IMR-90 (cell line): Measurements from ENCODE around the gene ZACN. TPM values are rescaled to one million over a fixed set of nuclear protein-coding genes. Genes with fewer than 3 reads are reported as not detected.

Source experiments
- ATAC-seq: fragments of 200-7000 bp; cut with Tn5 transposase; 2 replicates; pipeline ENCODE4 v1.9.1; 2020; ENCODE audit warnings: low read depth, mild to moderate bottlenecking, moderate library complexity
- BruUV-seq: library from RNA; stranded (reverse); fragments of 400-500 nt; replicated peaks from 2 replicates; lab custom pipeline; 2021; lab: Mats Ljungman, UMichigan
- CTCF ChIA-PET: fragments of 300-600 bp; formaldehyde crosslinking; extraction: SDS; loops from one replicate; lab custom pipeline; 2021; ENCODE audit warnings: antibody characterized with exemption; lab: Yijun Ruan, JAX
- POLR2A ChIA-PET: fragments of 300-600 bp; sonication (Branson Sonifier 250); formaldehyde crosslinking; loops from one replicate; lab custom pipeline; 2022; ENCODE audit warnings: antibody characterized with exemption; ENCODE audit not compliant: unreplicated experiment; lab: Charles Lee
- DNase-seq: peaks from one replicate; pipeline ENCODE4 v3.0.0; 2013
- H2AFZ ChIP-seq: replicated peaks from 2 replicates; pipeline ENCODE3; 2013; ENCODE audit warnings: low read length, mild to moderate bottlenecking; ENCODE audit not compliant: poor library complexity
- H2AK5ac ChIP-seq: 2 replicates; pipeline ENCODE4 v1.6.1; 2013; ENCODE audit warnings: low read depth, low read length, inconsistent platforms
- H2AK9ac ChIP-seq: replicated peaks from 2 replicates; pipeline ENCODE3; 2013; ENCODE audit warnings: mild to moderate bottlenecking, low read depth, low read length, moderate library complexity; ENCODE audit not compliant: poor library complexity
- H2BK120ac ChIP-seq: 2 replicates; pipeline ENCODE4 v1.6.1; 2013; ENCODE audit warnings: low read depth, low read length, inconsistent platforms
- H2BK15ac ChIP-seq: 3 replicates; pipeline ENCODE4 v1.6.1; 2013; ENCODE audit warnings: low read depth, low read length, inconsistent platforms
- H2BK20ac ChIP-seq: 2 replicates; pipeline ENCODE4 v1.6.1; 2013; ENCODE audit warnings: low read depth, mild to moderate bottlenecking, inconsistent platforms, low read length, moderate library complexity
- H2BK5ac ChIP-seq: 2 replicates; pipeline ENCODE4 v1.6.1; 2013; ENCODE audit warnings: mild to moderate bottlenecking, low read depth, low read length, inconsistent platforms; ENCODE audit not compliant: poor library complexity, severe bottlenecking
- H3K14ac ChIP-seq: replicated peaks from 2 replicates; pipeline ENCODE4 v1.6.1; 2013; ENCODE audit warnings: low read depth, low read length, inconsistent platforms
- H3K18ac ChIP-seq: 2 replicates; pipeline ENCODE4 v1.6.1; 2013; ENCODE audit warnings: low read depth, low read length, control low read depth
- H3K23ac ChIP-seq: 2 replicates; pipeline ENCODE4 v1.6.1; 2013; ENCODE audit warnings: low read depth, low read length, inconsistent platforms
- H3K27ac ChIP-seq: 2 replicates; pipeline ENCODE4 v1.5.1; 2013; ENCODE audit warnings: mild to moderate bottlenecking, control low read depth, low read length; ENCODE audit not compliant: insufficient read depth
- H3K27me3 ChIP-seq: 2 replicates; pipeline ENCODE4 v1.6.1; 2013; ENCODE audit warnings: low read length; ENCODE audit not compliant: control insufficient read depth, insufficient read depth
- H3K36me3 ChIP-seq: 2 replicates; pipeline ENCODE4 v1.6.1; 2013; ENCODE audit warnings: low read length, mixed read lengths; ENCODE audit not compliant: control insufficient read depth, insufficient read depth
- H3K4ac ChIP-seq: 2 replicates; pipeline ENCODE4 v1.6.1; 2013; ENCODE audit warnings: low read depth, low read length, inconsistent platforms
- H3K4me1 ChIP-seq: 2 replicates; pipeline ENCODE4 v1.6.1; 2013; ENCODE audit warnings: low read length, mixed read lengths; ENCODE audit not compliant: control insufficient read depth, insufficient read depth
- H3K4me2 ChIP-seq: 2 replicates; pipeline ENCODE4 v1.6.1; 2013; ENCODE audit warnings: low read depth, mild to moderate bottlenecking, control low read depth, low read length, moderate library complexity
- H3K4me3 ChIP-seq: 2 replicates; pipeline ENCODE4 v1.5.1; 2013; ENCODE audit warnings: low read depth, mild to moderate bottlenecking, control low read depth, low read length, moderate library complexity; ENCODE audit not compliant: insufficient read depth
- H3K56ac ChIP-seq: 2 replicates; pipeline ENCODE4 v1.6.1; 2013; ENCODE audit warnings: low read length, inconsistent platforms; ENCODE audit not compliant: insufficient read depth; ENCODE audit errors: extremely low read depth
- H3K79me1 ChIP-seq, 2 experiments: 2 replicates each; pipeline ENCODE4 v1.6.1; 2013; ENCODE audit warnings: low read length in 2 of 2, inconsistent platforms in 1 of 2, low read depth in 1 of 2
- H3K9ac ChIP-seq: 2 replicates; pipeline ENCODE4 v1.6.1; 2013; ENCODE audit warnings: low read depth, low read length, control low read depth
- H3K9me1 ChIP-seq: 2 replicates; pipeline ENCODE4 v1.6.1; 2013; ENCODE audit warnings: low read length, inconsistent platforms; ENCODE audit not compliant: insufficient read depth
- H3K9me3 ChIP-seq: 2 replicates; pipeline ENCODE4 v1.6.1; 2013; ENCODE audit warnings: low read length; ENCODE audit not compliant: control insufficient read depth, insufficient read depth
- H4K20me1 ChIP-seq: 2 replicates; pipeline ENCODE4 v1.6.1; 2013; ENCODE audit warnings: low read length, inconsistent platforms; ENCODE audit not compliant: insufficient read depth
- H4K5ac ChIP-seq: 2 replicates; pipeline ENCODE4 v1.6.1; 2013; ENCODE audit warnings: mild to moderate bottlenecking, low read depth, low read length, control low read depth
- H4K8ac ChIP-seq, 2 experiments: 2 replicates each; pipeline ENCODE4 v1.6.1; 2013; ENCODE audit warnings: low read depth in 2 of 2, low read length in 2 of 2, control low read depth in 1 of 2, inconsistent platforms in 1 of 2
- H4K91ac ChIP-seq: 2 replicates; pipeline ENCODE4 v1.6.1; 2013; ENCODE audit warnings: low read depth, low read length, inconsistent platforms; ENCODE audit not compliant: insufficient read depth
- BHLHE40 ChIP-seq: fragments of 150-350 bp; IDR thresholded peaks from 2 replicates; pipeline ENCODE4 v1.6.1; 2016; ENCODE audit warnings: mild to moderate bottlenecking, low read depth, low read length
- CEBPB ChIP-seq: IDR thresholded peaks from 2 replicates; pipeline ENCODE4 v1.6.1; 2012; ENCODE audit warnings: low read depth, low read length, improper control_type of control experiment
- CHD1 ChIP-seq: IDR thresholded peaks from 2 replicates; pipeline ENCODE4 v1.6.1; 2012; ENCODE audit warnings: low read depth, low read length, improper control_type of control experiment
- FOS ChIP-seq: fragments of 150-350 bp; IDR thresholded peaks from 2 replicates; pipeline ENCODE4 v1.6.1; 2016; ENCODE audit warnings: low read depth, low read length
- MAFK ChIP-seq: IDR thresholded peaks from 2 replicates; pipeline ENCODE4 v1.6.1; 2012; ENCODE audit warnings: low read depth, low read length, improper control_type of control experiment
- MAZ ChIP-seq: IDR thresholded peaks from 2 replicates; pipeline ENCODE4 v1.6.1; 2012; ENCODE audit warnings: low read depth, mild to moderate bottlenecking, low read length, improper control_type of control experiment, moderate library complexity, borderline replicate concordance
- MXI1 ChIP-seq: IDR thresholded peaks from 2 replicates; pipeline ENCODE4 v1.6.1; 2012; ENCODE audit warnings: low read depth, mild to moderate bottlenecking, low read length, moderate library complexity, borderline replicate concordance
- NFE2L2 ChIP-seq: fragments of 150-350 bp; IDR thresholded peaks from 2 replicates; pipeline ENCODE4 v1.6.1; 2016; ENCODE audit warnings: low read depth, mild to moderate bottlenecking, low read length
- POLR2A ChIP-seq: IDR thresholded peaks from 2 replicates; pipeline ENCODE4 v1.6.1; 2012; ENCODE audit warnings: mild to moderate bottlenecking, low read depth, low read length
- RAD21 ChIP-seq: IDR thresholded peaks from 2 replicates; pipeline ENCODE4 v1.6.1; 2012; ENCODE audit warnings: low read length, improper control_type of control experiment
- RCOR1 ChIP-seq: IDR thresholded peaks from 2 replicates; pipeline ENCODE4 v1.6.1; 2012; ENCODE audit warnings: mild to moderate bottlenecking, low read length, improper control_type of control experiment; ENCODE audit not compliant: insufficient replicate concordance
- RFX5 ChIP-seq: IDR thresholded peaks from 2 replicates; pipeline ENCODE4 v1.8.0; 2012; ENCODE audit warnings: low read depth, mild to moderate bottlenecking, low read length, moderate library complexity
- SMC3 ChIP-seq: fragments of 150-350 bp; IDR thresholded peaks from 2 replicates; pipeline ENCODE4 v1.6.1; 2016; ENCODE audit warnings: low read depth, mild to moderate bottlenecking, antibody characterized with exemption, low read length, moderate library complexity
- WGBS, 2 experiments: methylation state at CpG; one replicate each; pipeline versions ENCODE4 v1.1.5 to v1.1.7; 2013; ENCODE audit warnings: missing lambda C conversion rate in 2 of 2; ENCODE audit not compliant: insufficient read length in 1 of 2; ENCODE audit errors: extremely low coverage in 2 of 2; 5-methylcytosine and 5-hydroxymethylcytosine counted together
- dilution Hi-C: fragments of 300-500 bp; cut with HindIII; formaldehyde crosslinking; loops from one replicate; pipeline ENCODE4 v1.14.3; 2018; ENCODE audit warnings: low sequenced_read_pairs; ENCODE audit not compliant: unreplicated experiment
- in situ Hi-C: fragments of 300-500 bp; cut with MboI; formaldehyde crosslinking; loops from 3 replicates; pipeline ENCODE4 v1.14.3; 2019; ENCODE audit warnings: low sequenced_read_pairs, inconsistent platforms, mixed read lengths
- intact Hi-C: fragments of 100-400 bp; cut with micrococcal nuclease; formaldehyde crosslinking; loops from 2 replicates; pipeline ENCODE4 v1.10.0; 2022
- polyA plus RNA-seq, 3 experiments: library from polyadenylated mRNA; depleted of rRNA; stranded (reverse); fragments of >200 nt; gene quantifications; 2 replicates each; pipeline ENCODE4 v1.2.3, GENCODE V29; 2012; ENCODE audit warnings: low replicate concordance in 1 of 3
- total RNA-seq: library from RNA; depleted of rRNA; stranded (reverse); fragments of >200 nt; gene quantifications from 2 replicates; pipeline ENCODE4 v1.2.3, GENCODE V29; 2012
- TF ChIP-seq, protein P1 (sequence below): fragments of 150-350 bp; IDR thresholded peaks from 2 replicates; pipeline ENCODE4 v1.6.1; 2016; ENCODE audit warnings: low read depth, mild to moderate bottlenecking, low read length, moderate library complexity, borderline replicate concordance
- TF ChIP-seq, protein P2 (sequence below): fragments of 150-350 bp; IDR thresholded peaks from 2 replicates; pipeline ENCODE4 v1.6.1; 2017; ENCODE audit warnings: mild to moderate bottlenecking, antibody characterized with exemption, low read length, low read depth
- TF ChIP-seq, protein P3 (sequence below): conservative IDR thresholded peaks from 2 replicates; pipeline ENCODE4 v1.5.1; 2012; ENCODE audit warnings: mild to moderate bottlenecking, low read depth, low read length, improper control_type of control experiment

ZACN gene
- total and polyA plus RNA-seq, 2 of the 4 experiments (the other 2 are of a cell fraction) = not detected

- dilution Hi-C loops (no loop called here), intact Hi-C loops (no loop called here), in situ Hi-C loops (no loop called here)
- ChIA-PET POLR2A (no interaction called here), CTCF (no interaction called here)
- no TSS peak for BruUV-seq
- no peak overlapping the region for H2BK120ac ChIP-seq
- H2BK5ac ChIP-seq = no peak overlapping the region
- no peak overlapping the region for H4K8ac ChIP-seq
- H3K18ac ChIP-seq = no peak overlapping the region
- H3K23ac ChIP-seq = no peak overlapping the region
- no peak overlapping the region for H4K91ac ChIP-seq
- no peak for ATAC-seq
- no peaks in the 10 kb centered on the region for H3K9me3 ChIP-seq
- no peak overlapping the region for H2AFZ ChIP-seq
- H2BK20ac ChIP-seq = no peak overlapping the region
- no peak overlapping the region for H3K4me3 ChIP-seq
- H3K9ac ChIP-seq = no peak overlapping the region
- H3K9me1 ChIP-seq = peaks cover 10% of the 10 kb centered on the region
- no peak overlapping the region for H3K14ac ChIP-seq
- no peak overlapping the region for H2BK15ac ChIP-seq
- no peak for DNase-seq
- H2AK9ac ChIP-seq = no peak overlapping the region
- no peaks in the 10 kb centered on the region for H3K27me3 ChIP-seq
- no peaks in the 10 kb centered on the region; the same call in 1 of the 2 replicates for H3K4me1 ChIP-seq
- no peak overlapping the region for H4K5ac ChIP-seq
- H4K20me1 ChIP-seq = peaks cover 25% of the 10 kb centered on the region
- peaks cover 72% of the 10 kb centered on the region for H3K36me3 ChIP-seq
- no peak overlapping the region for H2AK5ac ChIP-seq
- no peak overlapping the region for H3K27ac ChIP-seq
- no peak overlapping the region for H3K4ac ChIP-seq
- H3K56ac ChIP-seq = no peak overlapping the region
- no peak overlapping the region for H3K4me2 ChIP-seq
- TF ChIP-seq CEBPB (no peak), MAFK (no peak), SMC3 (no peak), FOS (no peak), RAD21 (no peak), MXI1 (no peak), RCOR1 (no peak), RFX5 (no peak), CHD1 (no peak), NFE2L2 (no peak), BHLHE40 (no peak), MAZ (no peak), POLR2A (no peak)
- TF ChIP-seq, protein P1, sequence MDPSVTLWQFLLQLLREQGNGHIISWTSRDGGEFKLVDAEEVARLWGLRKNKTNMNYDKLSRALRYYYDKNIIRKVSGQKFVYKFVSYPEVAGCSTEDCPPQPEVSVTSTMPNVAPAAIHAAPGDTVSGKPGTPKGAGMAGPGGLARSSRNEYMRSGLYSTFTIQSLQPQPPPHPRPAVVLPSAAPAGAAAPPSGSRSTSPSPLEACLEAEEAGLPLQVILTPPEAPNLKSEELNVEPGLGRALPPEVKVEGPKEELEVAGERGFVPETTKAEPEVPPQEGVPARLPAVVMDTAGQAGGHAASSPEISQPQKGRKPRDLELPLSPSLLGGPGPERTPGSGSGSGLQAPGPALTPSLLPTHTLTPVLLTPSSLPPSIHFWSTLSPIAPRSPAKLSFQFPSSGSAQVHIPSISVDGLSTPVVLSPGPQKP = no peak
- TF ChIP-seq, protein P2, sequence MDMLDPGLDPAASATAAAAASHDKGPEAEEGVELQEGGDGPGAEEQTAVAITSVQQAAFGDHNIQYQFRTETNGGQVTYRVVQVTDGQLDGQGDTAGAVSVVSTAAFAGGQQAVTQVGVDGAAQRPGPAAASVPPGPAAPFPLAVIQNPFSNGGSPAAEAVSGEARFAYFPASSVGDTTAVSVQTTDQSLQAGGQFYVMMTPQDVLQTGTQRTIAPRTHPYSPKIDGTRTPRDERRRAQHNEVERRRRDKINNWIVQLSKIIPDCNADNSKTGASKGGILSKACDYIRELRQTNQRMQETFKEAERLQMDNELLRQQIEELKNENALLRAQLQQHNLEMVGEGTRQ = no peak
- TF ChIP-seq, protein P3, sequence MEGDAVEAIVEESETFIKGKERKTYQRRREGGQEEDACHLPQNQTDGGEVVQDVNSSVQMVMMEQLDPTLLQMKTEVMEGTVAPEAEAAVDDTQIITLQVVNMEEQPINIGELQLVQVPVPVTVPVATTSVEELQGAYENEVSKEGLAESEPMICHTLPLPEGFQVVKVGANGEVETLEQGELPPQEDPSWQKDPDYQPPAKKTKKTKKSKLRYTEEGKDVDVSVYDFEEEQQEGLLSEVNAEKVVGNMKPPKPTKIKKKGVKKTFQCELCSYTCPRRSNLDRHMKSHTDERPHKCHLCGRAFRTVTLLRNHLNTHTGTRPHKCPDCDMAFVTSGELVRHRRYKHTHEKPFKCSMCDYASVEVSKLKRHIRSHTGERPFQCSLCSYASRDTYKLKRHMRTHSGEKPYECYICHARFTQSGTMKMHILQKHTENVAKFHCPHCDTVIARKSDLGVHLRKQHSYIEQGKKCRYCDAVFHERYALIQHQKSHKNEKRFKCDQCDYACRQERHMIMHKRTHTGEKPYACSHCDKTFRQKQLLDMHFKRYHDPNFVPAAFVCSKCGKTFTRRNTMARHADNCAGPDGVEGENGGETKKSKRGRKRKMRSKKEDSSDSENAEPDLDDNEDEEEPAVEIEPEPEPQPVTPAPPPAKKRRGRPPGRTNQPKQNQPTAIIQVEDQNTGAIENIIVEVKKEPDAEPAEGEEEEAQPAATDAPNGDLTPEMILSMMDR = no peak
- H3K79me1 ChIP-seq = peaks cover 6 to 34% of the 10 kb centered on the region in 2 experiments
- WGBS, 2 experiments = 86% methylated on average over 1 of the region's 3 CpGs; no CpG with 5 or more reads in 1 of the 2 experiments
These were observed 22.1 kb upstream of the ZACN start for GRCh38 chr17:76056882-76057281.
